HG03060 (cell line): Measurements from ENCODE around the gene USP34.

ENCODE experiments used
- ATAC-seq: cut with Tn5 transposase; IDR thresholded peaks from one replicate; pipeline ENCODE4 v1.9.1; 2021; ENCODE audit warnings: low read depth, moderate number of reproducible peaks; ENCODE audit not compliant: unreplicated experiment

The USP34 gene

GRCh38 chr2:61266632-61267505 is 204.0 kb downstream of the USP34 start:
- ATAC-seq: no peak

- ATAC-seq: no peak
Measured at GRCh38 chr2:61263830-61264229, 207.1 kb downstream of the USP34 start.

- ATAC-seq: no peak
Measured at GRCh38 chr2:61262699-61263098, 208.2 kb downstream of the USP34 start.

GRCh38 chr2:61257446-61257845 is 213.4 kb downstream of the USP34 start:
- ATAC-seq: no peak

- no peak for ATAC-seq
Measured at GRCh38 chr2:61255580-61256437, 215.1 kb downstream of the USP34 start.

GRCh38 chr2:61254536-61254935 is 216.4 kb downstream of the USP34 start:
- ATAC-seq: no peak

GRCh38 chr2:61253136-61253535 is 217.8 kb downstream of the USP34 start:
- ATAC-seq: no peak

- no peak for ATAC-seq
Measured at GRCh38 chr2:61252031-61252430, 218.9 kb downstream of the USP34 start.

- no peak for ATAC-seq
Measured at GRCh38 chr2:61249521-61250071, 221.3 kb downstream of the USP34 start.

GRCh38 chr2:61247204-61247812 is 223.6 kb downstream of the USP34 start:
- ATAC-seq: no peak

- no peak for ATAC-seq
Measured at GRCh38 chr2:61244694-61245093, 226.2 kb downstream of the USP34 start.

GRCh38 chr2:61241266-61241665 is 229.6 kb downstream of the USP34 start:
- no peak for ATAC-seq

- no peak for ATAC-seq
Measured at GRCh38 chr2:61238219-61239012, 232.5 kb downstream of the USP34 start.

- ATAC-seq: no peak
Measured at GRCh38 chr2:61235716-61236115, 235.2 kb downstream of the USP34 start.

- no peak for ATAC-seq
Measured at GRCh38 chr2:61233581-61233980, 237.3 kb downstream of the USP34 start.

GRCh38 chr2:61229936-61230335 is 241.0 kb downstream of the USP34 start:
- no peak for ATAC-seq

- no peak for ATAC-seq
Measured at GRCh38 chr2:61222567-61222966, 248.3 kb downstream of the USP34 start.

GRCh38 chr2:61221819-61222218 is 249.1 kb downstream of the USP34 start:
- ATAC-seq: no peak

GRCh38 chr2:61220768-61221167 is 250.1 kb downstream of the USP34 start:
- ATAC-seq: no peak

GRCh38 chr2:61218817-61219170 is 252.1 kb downstream of the USP34 start:
- ATAC-seq: no peak
